GM12875 (cell line): Measurements from ENCODE around the gene S100A1.
"Not testable (repeated sequence)": the region's sequence is repeated elsewhere in the genome, so short reads cannot be mapped to it uniquely, and the experiment has no call there.

Experiments used
- H3K4me3 ChIP-seq: one replicate; pipeline ENCODE4 v1.5.1; 2011; ENCODE audit warnings: low read depth, low read length, control low read depth
- CTCF ChIP-seq: IDR thresholded peaks from 2 replicates; pipeline ENCODE4 v1.5.1; 2011; ENCODE audit warnings: low read depth, mild to moderate bottlenecking, control low read depth, inconsistent platforms, low read length, moderate library complexity, borderline replicate concordance; ENCODE audit not compliant: insufficient read depth

S100A1 gene

DNA sequence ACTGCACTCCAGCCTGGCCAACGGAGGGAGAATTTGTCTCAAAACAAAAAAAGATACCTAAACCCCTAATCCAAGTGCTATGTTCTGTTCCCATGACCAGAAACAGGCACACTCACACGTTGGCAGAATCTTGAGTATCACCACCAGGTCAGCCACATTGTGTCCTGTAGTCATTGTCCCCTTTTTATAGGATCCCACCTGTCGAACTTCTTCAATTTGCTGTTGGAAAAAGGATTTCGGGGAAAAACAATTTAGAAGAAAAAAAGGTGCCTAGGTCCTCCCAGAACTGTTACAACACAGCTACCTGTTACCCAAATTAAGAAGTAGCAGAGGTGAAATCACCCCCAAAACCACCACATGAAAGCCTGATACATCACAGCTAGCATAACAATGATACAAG is 39.2 kb downstream of the S100A1 start:
- no peak overlapping the region for H3K4me3 ChIP-seq
- no peak for TF ChIP-seq CTCF

- H3K4me3 ChIP-seq = not testable (repeated sequence)
Measured at GRCh38 chr1:153668672-153669071, 40.4 kb downstream of the S100A1 start.

GRCh38 chr1:153669606-153670005 is 41.4 kb downstream of the S100A1 start:
- peak overlapping the region; percentile 94 for H3K4me3 ChIP-seq
- no peak for TF ChIP-seq CTCF

- peak overlapping the region; percentile 94 for H3K4me3 ChIP-seq
- no peak for TF ChIP-seq CTCF
Measured at GRCh38 chr1:153670257-153670858, 42.1 kb downstream of the S100A1 start.

GRCh38 chr1:153670859-153671627 is 42.8 kb downstream of the S100A1 start, which contains the start of gene ILF2:
ILF2 (minus strand) TSS chr1:153670993; CDS start chr1:153670922, 71 bp downstream.
- 0 out of 2 replicates have a peak, but pooled peaks have one; percentile 7 for TF ChIP-seq CTCF
- peak within 1 kb of the TSS; percentile 94 for H3K4me3 ChIP-seq

DNA sequence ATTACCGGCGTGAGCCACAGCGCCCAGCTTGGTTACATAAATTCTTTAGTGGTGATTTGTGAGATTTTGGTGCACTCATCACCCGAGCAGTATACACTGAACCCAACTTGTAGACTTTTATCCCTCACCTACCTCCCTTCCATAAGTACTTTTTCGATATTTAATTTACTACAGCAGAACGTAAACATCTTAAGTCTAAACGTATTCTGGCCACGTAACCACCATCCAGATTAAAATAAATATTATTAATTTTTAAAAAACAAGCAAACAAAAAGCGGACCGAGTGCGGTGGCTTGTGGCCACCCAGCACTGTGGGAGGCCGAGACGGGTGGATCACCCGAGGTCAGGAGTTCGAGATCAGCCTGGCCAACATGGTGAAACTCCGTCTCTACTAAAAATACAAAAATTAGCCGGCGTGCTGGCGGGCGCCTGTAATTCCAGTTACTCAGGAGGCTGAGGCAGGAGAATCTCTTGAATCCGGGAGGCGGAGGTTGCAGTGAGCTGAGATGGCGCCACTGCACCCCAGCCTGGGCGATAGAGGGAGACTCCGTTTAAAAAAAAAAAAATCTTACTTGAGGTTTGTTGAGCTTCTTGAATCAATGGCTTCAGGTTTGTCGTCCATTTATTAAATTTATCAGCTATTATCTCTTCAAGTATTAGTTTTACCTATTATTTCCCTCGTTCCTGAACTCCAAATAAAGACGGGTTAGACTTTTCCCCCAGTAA is 43.6 kb downstream of the S100A1 start:
- H3K4me3 ChIP-seq = peak overlapping the region; percentile 59

GRCh38 chr1:153673511-153673910 is 45.3 kb downstream of the S100A1 start:
- no peak for TF ChIP-seq CTCF

More at GRCh38 chr1:153673511-153673910, 45.3 kb downstream of the S100A1 start:
- H3K4me3 ChIP-seq = no peak overlapping the region
